Loucy (cell line): Measurements from ENCODE around the gene CD226.

ENCODE experiments used
- EZH2phosphoT487 ChIP-seq: fragments of 200-600 bp; IDR thresholded peaks from 2 replicates; pipeline ENCODE4 v1.6.1; 2018; ENCODE audit warnings: antibody characterized with exemption, mild to moderate bottlenecking, moderate library complexity, borderline replicate concordance
- TF ChIP-seq, protein P1 (sequence below): fragments of 200-600 bp; sonication (generic); conservative IDR thresholded peaks from 2 replicates; pipeline ENCODE4 v1.5.1; 2014; ENCODE audit warnings: mild to moderate bottlenecking, antibody characterized with exemption, low read length

DNA sequence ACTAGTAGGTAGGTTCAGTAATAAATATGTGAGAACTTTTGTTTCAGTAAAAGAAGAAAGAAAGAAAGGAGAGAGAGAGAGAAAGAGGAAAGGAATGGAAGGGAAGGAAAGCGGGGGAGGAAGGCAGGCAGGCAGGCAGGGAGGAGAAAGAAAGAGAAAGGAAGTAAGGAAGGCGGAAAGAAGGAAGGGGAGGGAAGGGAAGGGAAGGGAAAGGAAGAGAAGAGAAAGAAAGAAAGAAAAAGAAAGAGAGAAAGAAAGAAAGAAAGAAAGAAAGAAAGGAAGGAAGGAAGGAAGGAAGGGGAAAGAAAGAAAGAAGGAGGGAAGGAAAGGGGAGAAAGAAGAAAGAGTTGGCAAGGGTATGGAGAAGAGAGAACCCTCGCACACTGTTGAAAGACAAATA, 67.6 kb downstream of the CD226 start:
- TF ChIP-seq, protein P1, sequence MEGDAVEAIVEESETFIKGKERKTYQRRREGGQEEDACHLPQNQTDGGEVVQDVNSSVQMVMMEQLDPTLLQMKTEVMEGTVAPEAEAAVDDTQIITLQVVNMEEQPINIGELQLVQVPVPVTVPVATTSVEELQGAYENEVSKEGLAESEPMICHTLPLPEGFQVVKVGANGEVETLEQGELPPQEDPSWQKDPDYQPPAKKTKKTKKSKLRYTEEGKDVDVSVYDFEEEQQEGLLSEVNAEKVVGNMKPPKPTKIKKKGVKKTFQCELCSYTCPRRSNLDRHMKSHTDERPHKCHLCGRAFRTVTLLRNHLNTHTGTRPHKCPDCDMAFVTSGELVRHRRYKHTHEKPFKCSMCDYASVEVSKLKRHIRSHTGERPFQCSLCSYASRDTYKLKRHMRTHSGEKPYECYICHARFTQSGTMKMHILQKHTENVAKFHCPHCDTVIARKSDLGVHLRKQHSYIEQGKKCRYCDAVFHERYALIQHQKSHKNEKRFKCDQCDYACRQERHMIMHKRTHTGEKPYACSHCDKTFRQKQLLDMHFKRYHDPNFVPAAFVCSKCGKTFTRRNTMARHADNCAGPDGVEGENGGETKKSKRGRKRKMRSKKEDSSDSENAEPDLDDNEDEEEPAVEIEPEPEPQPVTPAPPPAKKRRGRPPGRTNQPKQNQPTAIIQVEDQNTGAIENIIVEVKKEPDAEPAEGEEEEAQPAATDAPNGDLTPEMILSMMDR, result no peak
- TF ChIP-seq EZH2phosphoT487, result no peak
